Activated T-helper 1 cell treated with anti-CD3 and anti-CD28 coated beads, Interleukin-12 subunit alpha, Interleukin-12 subunit beta, Interleukin-2, Interleukin-4 antibody, amounts not matched to agents 30 ng/mL and 10 ng/mL and 1 ng/mL, durations not matched to agents 14 hours and 24 hours and 36 hours (primary cell): Measurements from ENCODE around the gene MIDN. TPM values are rescaled to one million over a fixed set of nuclear protein-coding genes. Genes with fewer than 3 reads are reported as not detected.

ENCODE experiments used
- DNase-seq: peaks from one replicate; pipeline ENCODE4 v3.0.0; 2021; ENCODE audit warnings: low spot score
- H3K27ac Mint-ChIP-seq: one replicate; pipeline ENCODE4 v1.8.0; 2021; ENCODE audit warnings: mild to moderate bottlenecking, mixed read lengths
- H3K27me3 Mint-ChIP-seq: one replicate; pipeline ENCODE4 v1.8.0; 2022; ENCODE audit warnings: mild to moderate bottlenecking, moderate library complexity, mixed read lengths; ENCODE audit not compliant: insufficient read depth
- H3K36me3 Mint-ChIP-seq: one replicate; pipeline ENCODE4 v1.8.0; 2021; ENCODE audit warnings: low read depth, mixed read lengths
- H3K4me1 Mint-ChIP-seq: one replicate; pipeline ENCODE4 v1.8.0; 2021; ENCODE audit warnings: low read depth, mixed read lengths
- H3K4me3 Mint-ChIP-seq: one replicate; pipeline ENCODE4 v1.8.0; 2021; ENCODE audit warnings: mild to moderate bottlenecking, moderate library complexity, mixed read lengths
- H3K9me3 Mint-ChIP-seq: one replicate; pipeline ENCODE4 v1.8.0; 2021; ENCODE audit warnings: mixed read lengths
- intact Hi-C: fragments of 100-400 bp; cut with micrococcal nuclease; formaldehyde crosslinking; loops from one replicate; pipeline ENCODE4 v1.15.1; 2024
- total RNA-seq: library from RNA; stranded (reverse); gene quantifications from 2 replicates; pipeline ENCODE4 v1.2.3, GENCODE V29; 2022

Gene MIDN
- total RNA-seq, 1 donor from 2014 or later: 87.6 TPM

GRCh38 chr19:1264801-1265614 lies 16.6 kb downstream of the MIDN start:
- intact Hi-C loops: no loop called here

GRCh38 chr19:1265615-1266128 lies 17.3 kb downstream of the MIDN start:
- no peaks in the 10 kb centered on the region for H3K9me3 Mint-ChIP-seq
- H3K4me1 Mint-ChIP-seq: peaks cover 41% of the 10 kb centered on the region
- peak overlapping the region; percentile 19 for H3K4me3 Mint-ChIP-seq
- H3K36me3 Mint-ChIP-seq: peaks cover 12% of the 10 kb centered on the region
- no peak overlapping the region for H3K27ac Mint-ChIP-seq
- intact Hi-C loops: loop anchor here (1.0 kb wide), 1 partner anchor 21 kb away; no protein-coding TSS in a partner anchor
- DNase-seq: no peak
- H3K27me3 Mint-ChIP-seq: no peaks in the 10 kb centered on the region

More at GRCh38 chr19:1264801-1265614, 16.6 kb downstream of the MIDN start:
- H3K27ac Mint-ChIP-seq: no peak overlapping the region
- H3K27me3 Mint-ChIP-seq: no peaks in the 10 kb centered on the region
- H3K4me1 Mint-ChIP-seq: peaks cover 35% of the 10 kb centered on the region
- peak overlapping the region; percentile 49 for H3K4me3 Mint-ChIP-seq
- no peaks in the 10 kb centered on the region for H3K9me3 Mint-ChIP-seq
- peaks cover 7% of the 10 kb centered on the region for H3K36me3 Mint-ChIP-seq
- no peak for DNase-seq

GRCh38 chr19:1266129-1266915 lies 17.9 kb downstream of the MIDN start:
- H3K4me3 Mint-ChIP-seq: peak overlapping the region; percentile 54
- H3K4me1 Mint-ChIP-seq: peaks cover 47% of the 10 kb centered on the region
- intact Hi-C loops: loop anchor here (1.0 kb wide), 1 partner anchor 22 kb away; no protein-coding TSS in a partner anchor
- H3K9me3 Mint-ChIP-seq: no peaks in the 10 kb centered on the region
- H3K36me3 Mint-ChIP-seq: peaks cover 18% of the 10 kb centered on the region
- no peaks in the 10 kb centered on the region for H3K27me3 Mint-ChIP-seq
- no peak overlapping the region for H3K27ac Mint-ChIP-seq
- peak; percentile 89 for DNase-seq

GRCh38 chr19:1266916-1267476 lies 18.6 kb downstream of the MIDN start:
- H3K4me1 Mint-ChIP-seq: peaks cover 42% of the 10 kb centered on the region

DNA sequence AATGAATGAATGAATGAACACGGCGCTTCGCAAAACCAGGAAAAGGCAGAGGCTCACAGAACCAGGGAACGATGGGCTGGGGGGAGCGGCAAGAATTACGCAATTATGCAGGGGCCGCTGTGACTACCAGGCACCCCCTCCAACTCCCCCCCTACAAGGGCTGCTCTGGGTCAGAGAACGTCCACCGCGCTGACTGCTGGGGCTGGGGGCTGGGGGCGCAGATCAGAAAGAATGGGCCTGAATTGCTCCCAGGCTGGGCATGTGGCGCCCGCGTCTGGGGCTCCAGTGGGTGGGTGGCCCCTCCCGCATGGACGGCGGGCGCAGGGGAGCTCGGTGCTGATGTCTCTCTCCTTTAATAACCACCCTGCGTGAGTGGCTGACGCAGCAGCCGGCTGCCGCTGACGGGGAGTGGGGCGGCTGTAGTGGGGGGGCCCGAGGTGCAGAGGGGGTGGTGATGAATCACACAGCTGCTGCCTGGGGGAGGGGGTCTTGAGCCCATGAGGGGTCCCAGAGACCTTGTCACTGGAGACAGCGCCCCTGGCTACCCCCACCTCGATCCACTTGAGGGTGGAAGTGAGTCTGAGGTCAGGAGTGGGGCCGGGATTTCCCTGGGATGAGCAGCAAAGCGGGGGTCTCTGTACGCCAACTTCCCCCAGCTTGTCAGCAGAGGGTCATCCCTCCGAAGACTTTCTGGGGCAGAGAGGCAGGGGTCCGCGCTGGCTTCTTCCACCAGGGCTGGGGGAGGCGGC lies 19.3 kb downstream of the MIDN start:
- Mint-ChIP-seq H3K4me1 (peaks cover 45% of the 10 kb centered on the region), H3K27me3 (no peaks in the 10 kb centered on the region), H3K36me3 (peaks cover 30% of the 10 kb centered on the region), H3K9me3 (no peaks in the 10 kb centered on the region), H3K4me3 (peak overlapping the region; percentile 53), H3K27ac (peak overlapping the region; percentile 72)
- intact Hi-C loops: no loop called here
- DNase-seq: no peak

More at GRCh38 chr19:1266916-1267476, 18.6 kb downstream of the MIDN start:
- peak overlapping the region; percentile 53 for H3K4me3 Mint-ChIP-seq
- peaks cover 25% of the 10 kb centered on the region for H3K36me3 Mint-ChIP-seq
- peak overlapping the region; percentile 72 for H3K27ac Mint-ChIP-seq
- H3K9me3 Mint-ChIP-seq: no peaks in the 10 kb centered on the region
- H3K27me3 Mint-ChIP-seq: no peaks in the 10 kb centered on the region
- peak; percentile 72 for DNase-seq
- intact Hi-C loops: loop anchor here (1.0 kb wide), 1 partner anchor 23 kb away; no protein-coding TSS in a partner anchor

GRCh38 chr19:1268226-1269064 lies 20.1 kb downstream of the MIDN start:
- H3K4me1 Mint-ChIP-seq: peaks cover 43% of the 10 kb centered on the region
- no peaks in the 10 kb centered on the region for H3K9me3 Mint-ChIP-seq
- DNase-seq: no peak

DNA sequence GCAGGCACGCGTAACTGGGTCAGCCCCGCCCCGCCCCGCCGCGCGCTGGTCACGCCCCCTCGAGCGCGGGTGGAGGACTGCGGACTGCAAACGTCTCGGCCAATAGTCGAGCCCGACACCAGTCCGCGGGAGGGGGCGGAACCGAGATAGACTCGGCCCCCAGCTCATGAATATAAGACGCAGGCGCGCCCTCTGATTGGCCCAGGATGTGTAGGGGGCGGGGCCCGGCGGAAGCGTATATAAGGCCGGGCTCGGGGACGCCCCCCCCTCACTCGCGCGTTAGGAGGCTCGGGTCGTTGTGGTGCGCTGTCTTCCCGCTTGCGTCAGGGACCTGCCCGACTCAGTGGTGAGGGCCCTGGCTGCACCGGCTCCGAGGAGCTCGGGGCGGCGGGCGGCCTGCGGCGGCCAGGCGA lies 20.7 kb downstream of the MIDN start, which contains the start of gene CIRBP:
CIRBP (plus strand) TSS at position 268 of the 413 bp plus-strand sequence. CDS start 1,602 bp downstream, outside the sequence.
- H3K4me1 Mint-ChIP-seq: peaks cover 43% of the 10 kb centered on the region
- H3K27me3 Mint-ChIP-seq: no peaks in the 10 kb centered on the region
- peak within 1 kb of the TSS; percentile 91 for H3K4me3 Mint-ChIP-seq
- peaks cover 39% of the 10 kb centered on the region for H3K36me3 Mint-ChIP-seq
- intact Hi-C loops: loop anchor here (1.0 kb wide), 3 partner anchors 8 to 221 kb away; partner anchors contain the start of gene PCSK4
- H3K27ac Mint-ChIP-seq: peak within 1 kb of the TSS; percentile 91
- no peaks in the 10 kb centered on the region for H3K9me3 Mint-ChIP-seq
- DNase-seq: peak; percentile 99

More at GRCh38 chr19:1268226-1269064, 20.1 kb downstream of the MIDN start:
- no peaks in the 10 kb centered on the region for H3K27me3 Mint-ChIP-seq
- H3K36me3 Mint-ChIP-seq: peaks cover 33% of the 10 kb centered on the region
- peak overlapping the region; percentile 79 for H3K4me3 Mint-ChIP-seq
- intact Hi-C loops: loop anchor here (1.0 kb wide), 3 partner anchors 7 to 222 kb away; partner anchors contain the start of gene PCSK4
- H3K27ac Mint-ChIP-seq: peak overlapping the region; percentile 73

DNA sequence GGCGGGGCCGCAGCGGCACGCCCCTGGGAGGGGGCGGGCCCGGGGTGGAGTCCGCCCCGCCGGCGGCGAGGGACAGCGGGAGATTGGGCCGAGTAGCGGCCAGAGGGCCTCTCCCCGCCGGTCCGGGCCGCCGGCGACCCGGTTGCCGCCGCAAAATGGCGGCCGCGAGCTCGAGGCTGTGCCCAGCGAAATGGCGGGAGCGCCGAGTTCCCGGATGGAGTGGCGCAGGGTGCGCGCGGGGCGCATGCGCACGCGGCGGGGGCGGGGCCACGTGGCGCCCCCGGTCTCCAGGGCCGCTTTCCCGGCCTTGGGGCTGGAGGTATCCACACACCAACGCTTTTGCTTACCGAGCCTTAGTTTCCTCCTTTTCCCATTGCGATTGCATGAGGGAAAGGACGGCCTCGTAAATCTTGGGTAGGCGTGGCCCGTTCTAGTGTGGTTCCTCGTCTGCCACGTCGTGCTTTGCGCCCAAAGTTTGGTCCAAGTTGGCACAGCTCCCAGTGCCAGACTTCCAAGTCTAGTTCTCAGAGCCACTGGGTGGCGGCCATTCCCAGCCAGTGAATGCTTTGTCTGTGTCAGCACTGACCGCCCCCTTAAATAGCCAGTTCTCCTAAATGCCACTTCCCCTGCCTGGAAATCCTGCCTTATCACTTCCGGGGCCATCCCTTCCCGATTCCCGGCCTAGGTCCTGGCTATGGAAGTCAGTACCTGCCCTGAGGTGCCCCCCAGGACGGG lies 21.3 kb downstream of the MIDN start:
- H3K36me3 Mint-ChIP-seq: peaks cover 42% of the 10 kb centered on the region
- intact Hi-C loops: loop anchor here (1.0 kb wide), 3 partner anchors 8 to 221 kb away; partner anchors contain the start of gene PCSK4
- no peaks in the 10 kb centered on the region for H3K27me3 Mint-ChIP-seq
- H3K9me3 Mint-ChIP-seq: no peaks in the 10 kb centered on the region
- peaks cover 43% of the 10 kb centered on the region for H3K4me1 Mint-ChIP-seq
- DNase-seq: peak; percentile 84
- H3K27ac Mint-ChIP-seq: peak overlapping the region; percentile 91
- peak overlapping the region; percentile 91 for H3K4me3 Mint-ChIP-seq

DNA sequence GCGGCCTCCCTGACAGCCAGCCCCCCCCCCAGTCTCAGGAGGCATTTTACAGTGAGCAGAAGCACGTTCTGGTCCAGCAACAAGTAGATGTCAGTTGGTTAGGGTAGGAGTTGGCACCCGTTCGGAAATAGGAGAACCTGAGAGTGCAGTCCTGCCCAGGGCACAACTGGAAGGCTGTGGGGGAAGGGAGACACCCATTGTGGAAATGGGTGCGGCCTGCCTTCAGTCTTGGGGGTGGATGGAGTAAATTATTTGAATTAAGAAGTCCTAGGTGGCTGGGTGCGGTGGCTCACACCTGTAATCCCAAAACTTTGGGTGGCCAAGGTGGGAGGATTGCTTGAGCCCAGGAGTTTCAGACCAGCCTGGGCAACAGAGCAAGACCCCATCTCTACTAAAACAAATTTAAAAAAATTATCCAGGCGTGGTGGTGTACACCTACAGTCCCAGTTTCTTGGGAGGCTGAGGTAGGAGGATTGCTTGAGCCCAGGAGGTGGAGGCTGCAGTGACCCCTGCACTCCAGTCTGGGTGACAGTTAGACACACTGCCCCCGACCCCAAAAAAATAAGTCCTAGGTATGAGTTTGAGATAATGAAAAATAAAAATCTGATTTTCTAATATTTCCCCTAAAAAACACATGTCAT lies 21.9 kb downstream of the MIDN start:
- peak overlapping the region; percentile 91 for H3K27ac Mint-ChIP-seq
- H3K9me3 Mint-ChIP-seq: no peaks in the 10 kb centered on the region
- no peaks in the 10 kb centered on the region for H3K27me3 Mint-ChIP-seq
- H3K4me3 Mint-ChIP-seq: peak overlapping the region; percentile 91
- DNase-seq: no peak
- intact Hi-C loops: no loop called here
- peaks cover 43% of the 10 kb centered on the region for H3K4me1 Mint-ChIP-seq
- peaks cover 42% of the 10 kb centered on the region for H3K36me3 Mint-ChIP-seq

DNA sequence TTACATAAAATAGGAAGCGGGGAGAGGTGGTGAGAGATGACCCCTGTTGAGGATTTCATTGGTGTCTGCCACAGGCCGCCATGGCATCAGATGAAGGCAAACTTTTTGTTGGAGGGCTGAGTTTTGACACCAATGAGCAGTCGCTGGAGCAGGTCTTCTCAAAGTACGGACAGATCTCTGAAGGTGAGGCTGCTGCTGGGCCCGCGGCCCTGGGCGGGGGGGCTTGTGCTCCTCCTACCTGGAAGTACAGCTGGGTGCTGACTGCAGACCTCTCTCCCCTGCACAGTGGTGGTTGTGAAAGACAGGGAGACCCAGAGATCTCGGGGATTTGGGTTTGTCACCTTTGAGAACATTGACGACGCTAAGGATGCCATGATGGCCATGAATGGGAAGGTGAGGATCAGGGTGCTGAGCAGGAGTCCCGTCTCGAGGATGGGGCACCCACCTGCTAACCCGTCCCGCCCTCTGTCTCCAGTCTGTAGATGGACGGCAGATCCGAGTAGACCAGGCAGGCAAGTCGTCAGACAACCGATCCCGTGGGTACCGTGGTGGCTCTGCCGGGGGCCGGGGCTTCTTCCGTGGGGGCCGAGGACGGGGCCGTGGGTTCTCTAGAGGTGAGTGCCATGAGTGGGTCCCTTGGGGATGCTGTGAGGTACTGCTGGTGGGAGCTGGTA lies 22.6 kb downstream of the MIDN start:
- peak overlapping the region; percentile 91 for H3K27ac Mint-ChIP-seq
- H3K36me3 Mint-ChIP-seq: peaks cover 42% of the 10 kb centered on the region
- intact Hi-C loops: no loop called here
- H3K9me3 Mint-ChIP-seq: no peaks in the 10 kb centered on the region
- DNase-seq: no peak
- H3K4me1 Mint-ChIP-seq: peaks cover 43% of the 10 kb centered on the region
- peak overlapping the region; percentile 91 for H3K4me3 Mint-ChIP-seq
- H3K27me3 Mint-ChIP-seq: no peaks in the 10 kb centered on the region
